Spinal cord (tissue), 10 donors: ENCODE data around the gene SPON1. TPM values are rescaled to one million over a fixed set of nuclear protein-coding genes. Genes with fewer than 3 reads are reported as not detected.

Source experiments
- DNase-seq, 6 donors: peaks; one replicate each; pipeline versions ENCODE4 v3.0.0 to v3.0.0-alpha.2; 2013 to 2015; ENCODE audit warnings: low spot score in 6 of 6, low read depth in 4 of 6
- H3K27ac ChIP-seq: one replicate; pipeline ENCODE4 v1.5.1; 2013; ENCODE audit warnings: low read depth, low read length, control low read depth
- H3K27me3 ChIP-seq: one replicate; pipeline ENCODE4 v1.6.1; 2013; ENCODE audit warnings: low read length; ENCODE audit not compliant: control insufficient read depth, insufficient read depth
- H3K36me3 ChIP-seq: one replicate; pipeline ENCODE4 v1.6.1; 2013; ENCODE audit warnings: low read length; ENCODE audit not compliant: control insufficient read depth, insufficient read depth
- H3K4me1 ChIP-seq: one replicate; pipeline ENCODE4 v1.6.1; 2013; ENCODE audit warnings: low read length; ENCODE audit not compliant: control insufficient read depth, insufficient read depth
- H3K4me3 ChIP-seq: one replicate; pipeline ENCODE4 v1.5.1; 2013; ENCODE audit warnings: low read depth, low read length, control low read depth
- H3K9me3 ChIP-seq: one replicate; pipeline ENCODE4 v1.6.1; 2013; ENCODE audit warnings: low read length; ENCODE audit not compliant: control insufficient read depth, insufficient read depth
- WGBS: methylation state at CpG from one replicate; pipeline ENCODE4 v1.1.5; 2013; ENCODE audit warnings: missing lambda C conversion rate; ENCODE audit not compliant: insufficient coverage; 5-methylcytosine and 5-hydroxymethylcytosine counted together
- polyA plus RNA-seq, 2 donors: library from polyadenylated mRNA; unstranded; fragments of 120-200 nt; gene quantifications; one replicate each; pipeline ENCODE4 v1.2.1, GENCODE V29; 2013; ENCODE audit not compliant: insufficient read length in 2 of 2
- total RNA-seq, 2 donors: library from RNA; depleted of rRNA in 1 of 2; stranded (reverse); fragments of 120-200 nt in 1 of 2; fragments of >200 nt in 1 of 2; gene quantifications; one replicate each; pipeline versions ENCODE4 v1.2.3 to v1.2.4, GENCODE V29; 2013 to 2014
- donor health status: healthy.

Gene SPON1
- total and polyA plus RNA-seq, 4 donors: 84.4 to 193 (median 106) TPM

DNA sequence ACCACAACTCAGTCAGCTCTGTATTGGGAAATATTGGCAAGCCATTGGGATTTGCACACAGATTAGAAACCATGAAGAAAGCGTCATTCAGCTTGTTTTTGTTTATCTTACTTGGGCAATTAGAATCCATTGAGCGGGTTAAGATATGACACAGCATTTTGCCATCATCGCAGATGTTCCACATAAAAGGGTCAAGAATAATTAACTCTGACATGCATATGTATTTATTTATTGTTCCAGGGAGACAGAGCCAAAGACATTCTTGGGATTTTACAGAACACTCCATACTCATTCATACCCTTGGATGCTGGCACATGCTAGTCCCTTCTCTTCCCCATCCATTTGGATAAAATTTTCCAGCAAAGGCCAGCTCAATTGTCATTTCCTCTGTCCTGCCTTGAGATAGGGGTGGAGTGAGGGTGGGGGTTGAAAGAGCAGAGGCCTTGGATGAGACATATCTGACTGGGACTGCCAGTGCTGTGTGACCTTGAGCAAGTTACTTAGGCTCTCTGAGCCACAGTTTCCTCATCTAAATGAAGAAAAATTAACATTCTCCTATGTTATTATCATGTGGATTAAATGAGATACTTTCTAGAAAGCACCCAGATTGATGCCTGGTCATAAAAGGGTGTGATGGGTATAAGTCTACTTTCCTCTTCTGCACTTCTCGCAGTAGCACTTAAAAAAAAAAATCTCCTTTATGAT, 216.7 kb downstream of the SPON1 start:
- Histone ChIP-seq H3K4me1 (peaks cover 4% of the 10 kb centered on the region), H3K27me3 (no peaks in the 10 kb centered on the region), H3K9me3 (no peaks in the 10 kb centered on the region), H3K4me3 (no peak overlapping the region), H3K36me3 (no peaks in the 10 kb centered on the region), H3K27ac (no peak overlapping the region)
- no CpG with 5 or more reads among the region's 4 CpGs for WGBS
- peak in 1 of 6 donors; percentile 47 for DNase-seq

- Histone ChIP-seq H3K36me3 (no peaks in the 10 kb centered on the region), H3K27me3 (no peaks in the 10 kb centered on the region), H3K4me3 (no peak overlapping the region), H3K4me1 (peaks cover 4% of the 10 kb centered on the region), H3K9me3 (no peaks in the 10 kb centered on the region), H3K27ac (no peak overlapping the region)
- DNase-seq: peak in 1 of 6 donors; percentile 74
Measured at GRCh38 chr11:14181121-14181520, 218.6 kb downstream of the SPON1 start.

DNA sequence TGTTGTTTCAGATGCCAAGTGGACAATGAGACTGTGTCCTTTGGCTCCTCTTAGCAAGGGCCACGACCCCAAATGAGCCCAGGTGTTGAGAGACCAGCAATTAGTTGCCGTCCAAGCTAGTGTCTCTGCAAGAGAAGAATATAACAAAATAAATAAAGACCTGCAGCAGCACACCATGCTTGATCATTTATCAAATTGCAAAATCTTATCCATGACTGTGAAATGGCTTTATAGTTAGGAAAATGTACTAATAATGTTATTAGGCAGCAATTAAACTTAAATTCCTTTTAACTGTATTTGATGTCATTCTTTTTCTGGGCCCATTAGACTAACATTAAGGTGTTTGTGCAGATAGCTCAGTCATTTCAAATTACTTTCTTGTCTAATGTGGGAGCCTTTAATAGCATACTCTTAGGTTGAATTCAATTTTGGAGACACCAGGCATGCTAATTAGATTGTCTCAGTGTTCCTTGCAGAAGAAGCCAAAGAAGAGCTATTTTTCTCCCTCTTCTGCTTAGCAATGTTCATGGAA, 220.4 kb downstream of the SPON1 start:
- WGBS: no CpG with 5 or more reads among the region's 2 CpGs
- no peaks in the 10 kb centered on the region for H3K9me3 ChIP-seq
- DNase-seq: peak in 1 of 6 donors; percentile 77
- H3K27ac ChIP-seq: no peak overlapping the region
- H3K27me3 ChIP-seq: no peaks in the 10 kb centered on the region
- H3K4me1 ChIP-seq: peaks cover 4% of the 10 kb centered on the region
- H3K4me3 ChIP-seq: no peak overlapping the region
- no peaks in the 10 kb centered on the region for H3K36me3 ChIP-seq

DNA sequence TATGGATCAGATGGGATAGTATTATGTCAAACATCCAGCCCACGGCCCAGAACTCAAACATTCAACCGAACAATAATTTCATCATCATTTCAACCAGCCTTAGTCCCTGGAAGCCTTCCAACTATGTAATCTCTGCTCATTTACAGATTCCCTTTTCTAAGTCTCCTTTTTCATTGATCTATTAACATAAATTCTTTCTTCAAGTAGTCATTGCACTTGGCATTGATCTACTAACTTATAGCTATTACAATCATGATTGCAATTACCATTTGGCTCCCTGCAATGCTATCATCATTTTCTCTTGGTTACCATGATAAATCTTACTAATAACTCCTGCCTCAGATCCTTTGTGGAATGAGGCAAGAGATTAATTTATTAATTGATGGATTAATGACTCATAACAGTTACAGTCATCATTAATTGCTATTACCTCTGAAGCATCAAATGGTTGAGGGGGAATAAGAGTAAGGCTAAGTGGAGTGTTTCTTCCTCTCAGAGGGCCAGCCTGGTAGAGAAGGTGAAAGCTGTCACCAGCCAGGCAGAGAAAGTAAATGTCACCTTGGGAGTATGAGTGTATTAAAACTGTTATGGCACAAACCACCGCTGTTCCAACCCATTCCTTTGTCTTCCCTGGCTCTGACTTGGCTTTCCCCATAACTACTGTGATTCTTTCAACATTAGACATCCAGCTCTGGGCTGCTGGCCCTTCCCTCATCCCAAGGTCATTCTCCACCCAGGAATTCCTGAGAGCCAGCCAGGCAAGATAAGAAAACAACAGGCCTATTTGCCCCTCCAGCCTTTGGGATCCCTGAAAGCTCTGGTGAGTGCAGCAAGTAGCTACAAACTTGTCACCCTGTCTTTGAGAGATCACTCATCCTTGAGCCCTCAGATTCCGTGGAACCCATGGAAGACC, 221.8 kb downstream of the SPON1 start:
- Histone ChIP-seq H3K27ac (no peak overlapping the region), H3K27me3 (no peaks in the 10 kb centered on the region), H3K9me3 (no peaks in the 10 kb centered on the region), H3K4me1 (peaks cover 4% of the 10 kb centered on the region), H3K4me3 (no peak overlapping the region), H3K36me3 (no peaks in the 10 kb centered on the region)
- peak in 1 of 6 donors; percentile 55 for DNase-seq
- WGBS: 84% methylated on average over 3 of the region's 4 CpGs

DNA sequence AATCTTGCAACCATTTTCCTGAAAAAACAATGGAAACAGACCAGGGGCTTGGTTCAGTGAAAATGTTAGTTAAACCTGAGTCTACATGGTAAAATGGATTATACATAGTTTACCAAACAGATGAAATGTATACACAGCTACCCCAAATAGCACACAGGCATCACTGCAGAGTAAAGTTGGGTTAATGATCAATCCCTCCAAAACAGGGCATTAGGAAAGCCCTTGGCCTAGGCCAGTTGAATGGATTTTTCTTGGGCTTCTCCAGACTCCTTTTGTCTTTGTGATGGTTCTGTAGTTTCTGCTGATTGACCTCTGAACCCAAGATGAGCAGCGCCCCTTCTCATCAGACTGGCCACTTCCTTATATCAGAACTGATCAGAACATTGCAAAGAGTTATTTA, 222.9 kb downstream of the SPON1 start:
- no CpG with 5 or more reads among the region's 1 CpG for WGBS

GRCh38 chr11:14186046-14186775, 223.7 kb downstream of the SPON1 start:
- Histone ChIP-seq H3K27me3 (no peaks in the 10 kb centered on the region), H3K36me3 (no peaks in the 10 kb centered on the region), H3K4me1 (peaks cover 4% of the 10 kb centered on the region), H3K9me3 (no peaks in the 10 kb centered on the region), H3K4me3 (no peak overlapping the region), H3K27ac (no peak overlapping the region)
- peak in 1 of 6 donors; percentile 22 for DNase-seq

More for the DNA sequence above, 222.9 kb downstream of the SPON1 start:
- Histone ChIP-seq H3K9me3 (no peaks in the 10 kb centered on the region), H3K27ac (no peak overlapping the region), H3K27me3 (no peaks in the 10 kb centered on the region), H3K4me3 (no peak overlapping the region), H3K36me3 (no peaks in the 10 kb centered on the region), H3K4me1 (peaks cover 4% of the 10 kb centered on the region)
- no peak for DNase-seq

- H3K9me3 ChIP-seq: no peaks in the 10 kb centered on the region
- no peaks in the 10 kb centered on the region for H3K27me3 ChIP-seq
- WGBS: 67% methylated on average over 1 of the region's 3 CpGs
- no peak overlapping the region for H3K4me3 ChIP-seq
- no peak for DNase-seq
- H3K4me1 ChIP-seq: peaks cover 6% of the 10 kb centered on the region
- no peak overlapping the region for H3K27ac ChIP-seq
- no peaks in the 10 kb centered on the region for H3K36me3 ChIP-seq
Measured at GRCh38 chr11:14189874-14190273, 227.4 kb downstream of the SPON1 start.

DNA sequence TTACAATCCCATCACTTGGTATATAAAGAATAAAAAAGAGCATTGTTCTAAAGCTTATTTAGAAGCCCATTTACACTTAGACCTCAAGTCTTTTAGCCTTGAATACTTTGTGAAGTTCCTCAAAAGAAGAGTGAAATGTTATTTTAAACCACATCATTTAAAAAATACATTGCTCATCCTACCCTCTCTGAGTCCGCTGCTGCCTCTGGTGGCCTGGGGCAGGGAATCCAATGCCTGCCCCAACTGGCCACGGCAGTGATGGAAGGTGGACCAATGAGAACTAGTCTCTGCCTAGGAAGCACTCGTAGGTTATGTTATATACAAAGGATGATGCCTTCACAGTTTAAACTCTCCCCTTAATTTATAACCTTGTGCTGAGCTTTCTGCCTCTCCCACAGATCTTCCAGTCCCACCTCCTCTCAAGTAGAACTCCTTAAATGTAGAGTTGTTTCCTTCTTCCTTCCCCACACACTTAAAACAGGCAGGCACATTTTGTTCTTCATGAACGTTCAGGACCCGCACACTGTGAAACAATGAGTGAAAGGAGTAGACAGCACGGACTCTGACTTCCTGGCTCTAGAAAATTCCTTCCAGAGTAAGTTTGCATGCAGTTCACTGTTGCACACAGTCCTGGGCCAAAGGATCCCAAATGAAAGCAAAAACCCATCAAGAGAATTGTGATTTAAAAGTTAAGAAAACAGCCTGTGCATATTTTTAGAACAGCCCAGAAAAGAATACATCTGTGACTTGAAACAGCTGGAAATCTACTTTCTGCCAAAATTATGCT, 228.7 kb downstream of the SPON1 start:
- no peaks in the 10 kb centered on the region for H3K27me3 ChIP-seq
- no peak overlapping the region for H3K27ac ChIP-seq
- no peaks in the 10 kb centered on the region for H3K9me3 ChIP-seq
- peaks cover 6% of the 10 kb centered on the region for H3K4me1 ChIP-seq
- no peak for DNase-seq
- WGBS: 53% methylated on average over 2 of the region's 6 CpGs
- no peak overlapping the region for H3K4me3 ChIP-seq
- H3K36me3 ChIP-seq: no peaks in the 10 kb centered on the region

DNA sequence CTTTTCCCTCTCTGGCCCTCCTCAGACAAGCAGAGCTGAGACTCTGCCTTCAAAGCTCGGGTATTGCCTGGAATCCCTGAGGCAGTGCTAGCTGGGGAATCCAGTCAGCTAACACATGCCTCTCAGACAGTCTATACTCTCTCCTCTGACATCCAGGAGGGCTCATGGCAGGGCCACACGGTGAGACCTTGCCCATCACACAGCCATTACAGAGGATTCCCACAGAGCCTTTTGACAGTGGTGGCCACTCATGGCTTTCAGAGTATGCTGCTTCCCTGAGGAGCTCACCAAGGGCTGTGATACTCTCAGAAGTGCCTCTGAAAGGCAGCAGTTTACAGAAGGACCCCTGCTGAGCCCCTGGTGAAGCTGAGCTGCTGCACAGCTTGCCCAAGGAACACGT, 231.1 kb downstream of the SPON1 start:
- 37% methylated on average over 3 of the region's 3 CpGs for WGBS
- Histone ChIP-seq H3K27ac (no peak overlapping the region), H3K9me3 (no peaks in the 10 kb centered on the region), H3K4me3 (no peak overlapping the region), H3K36me3 (no peaks in the 10 kb centered on the region), H3K27me3 (no peaks in the 10 kb centered on the region), H3K4me1 (peaks cover 6% of the 10 kb centered on the region)
- no peak for DNase-seq
